Gastroesophageal sphincter (tissue), 4 donors: ENCODE results near the gene NDUFA5. TPM values are rescaled to one million over a fixed set of nuclear protein-coding genes. Genes with fewer than 3 reads are reported as not detected.

Experiments
- ATAC-seq: fragments of 150-250 bp; one replicate; pipeline ENCODE4 v1.9.1; 2016; ENCODE audit warnings: mild to moderate bottlenecking, moderate library complexity
- H3K27ac ChIP-seq, 4 donors: fragments of 200-600 bp; sonication (generic) in 3 of 4; 1 replicate in 3 of 4; 2 replicates in 1 of 4; pipeline ENCODE4 v1.5.1; 2016 to 2019
- H3K27me3 ChIP-seq: fragments of 200-600 bp; sonication (generic); one replicate; pipeline ENCODE4 v1.5.1; 2019
- H3K36me3 ChIP-seq, 2 donors: fragments of 200-600 bp; sonication (generic); one replicate each; pipeline ENCODE4 v1.5.1; 2019; ENCODE audit warnings: control low read depth in 1 of 2
- H3K4me1 ChIP-seq, 3 donors: fragments of 200-600 bp; sonication (generic); 1 replicate in 2 of 3; 2 replicates in 1 of 3; pipeline ENCODE4 v1.5.1; 2016 to 2019; ENCODE audit warnings: control low read depth in 2 of 3
- H3K4me3 ChIP-seq, 2 donors: fragments of 200-600 bp; sonication (generic); one replicate each; pipeline ENCODE4 v1.5.1; 2019; ENCODE audit warnings: mild to moderate bottlenecking in 1 of 2, moderate library complexity in 1 of 2
- H3K9me3 ChIP-seq, 3 donors: fragments of 200-600 bp; sonication (generic); one replicate each; pipeline ENCODE4 v1.5.1; 2017 to 2019; ENCODE audit warnings: control low read depth in 2 of 3
- CTCF ChIP-seq, 4 experiments: fragments of 200-600 bp in 2 of 4; fragments of 450-650 bp in 2 of 4; sonication (generic) in 1 of 4; IDR thresholded peaks; one replicate each; pipeline ENCODE4 v1.5.1; 2017 to 2019; ENCODE audit warnings: antibody characterized with exemption in 4 of 4, mild to moderate bottlenecking in 2 of 4, moderate library complexity in 2 of 4
- EP300 ChIP-seq: sonication (generic); formaldehyde crosslinking; IDR thresholded peaks from one replicate; pipeline ENCODE4 v1.6.1; 2017; ENCODE audit warnings: antibody characterized with exemption, mild to moderate bottlenecking
- POLR2A ChIP-seq, 2 donors: fragments of 450-650 bp; IDR thresholded peaks; one replicate each; pipeline ENCODE4 v1.6.1; 2017; ENCODE audit warnings: antibody characterized with exemption in 2 of 2, mild to moderate bottlenecking in 2 of 2, moderate library complexity in 1 of 2
- POLR2AphosphoS5 ChIP-seq: sonication (generic); formaldehyde crosslinking; IDR thresholded peaks from one replicate; pipeline ENCODE4 v1.6.1; 2017; ENCODE audit warnings: antibody characterized with exemption
- WGBS, 2 donors: methylation state at CpG; one replicate each; pipeline ENCODE4 v1.1.5; 2018; ENCODE audit warnings: low coverage in 1 of 2; 5-methylcytosine and 5-hydroxymethylcytosine counted together
- total RNA-seq, 4 donors: library from RNA; depleted of rRNA; stranded (reverse); fragments of >200 nt; gene quantifications; one replicate each; pipeline ENCODE4 v1.1.0, GENCODE V29; 2016

The NDUFA5 gene
- total RNA-seq = 100 to 1,000 TPM in 2 of 4 donors, 10 to 100 TPM in 2; 65.4 to 172 (median 115) TPM

DNA sequence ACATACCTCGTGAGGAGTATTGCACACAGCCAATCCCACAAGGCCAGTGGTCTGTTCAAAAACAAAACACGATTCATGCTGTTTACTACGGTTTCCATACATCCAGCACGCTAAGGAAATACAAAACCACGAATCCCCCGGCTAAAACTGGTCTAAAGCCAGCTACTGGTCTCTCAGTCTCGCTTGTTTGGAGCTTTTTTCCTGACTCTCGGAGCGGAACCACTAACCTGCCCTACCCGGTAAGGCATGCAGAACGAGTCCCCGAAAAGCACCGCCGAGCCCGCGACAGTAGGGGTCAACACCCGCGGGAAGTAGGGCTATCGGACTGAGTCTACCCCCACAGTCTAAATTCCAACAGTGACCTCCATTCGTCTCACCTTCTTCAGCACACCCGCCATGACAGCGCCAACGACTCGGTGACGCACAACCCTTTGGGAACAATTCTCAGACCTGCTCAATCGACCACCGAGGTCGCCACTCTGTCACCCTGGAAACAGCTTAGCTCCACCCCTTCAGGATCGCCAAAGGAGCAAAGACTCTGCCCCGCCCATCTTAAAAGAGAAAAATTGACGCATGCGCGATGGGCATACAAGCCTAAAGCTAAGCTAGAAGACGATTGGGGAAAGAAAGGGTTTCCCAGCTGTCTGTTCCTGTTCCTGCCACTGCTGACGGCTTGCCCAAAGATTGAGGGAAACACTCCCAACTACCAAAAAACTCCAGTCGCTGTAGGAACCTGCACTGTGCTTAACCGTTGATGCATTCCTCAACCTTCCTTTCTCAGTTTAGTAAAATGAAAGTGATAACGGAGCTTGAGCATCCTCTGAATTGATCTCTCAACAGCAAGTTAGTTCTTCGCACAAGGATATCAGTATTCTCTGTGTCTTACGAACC, at the start of gene NDUFA5:
TSS of gene NDUFA5 (minus strand) at position 421 of the 891 bp plus-strand sequence. CDS start at position 398, 23 bp downstream.
- H3K36me3 ChIP-seq = peaks cover 0 to 11% of the 10 kb centered on the region in 2 donors
- peak within 1 kb of the TSS; percentile 89 to 98 (median 92) for H3K27ac ChIP-seq
- H3K4me3 ChIP-seq = peak within 1 kb of the TSS; percentile 75 to 81
- peaks cover 11 to 49% (median 17%) of the 10 kb centered on the region in 3 donors for H3K4me1 ChIP-seq
- peak; percentile 97 for ATAC-seq
- no peaks in the 10 kb centered on the region for H3K9me3 ChIP-seq
- H3K27me3 ChIP-seq = no peaks in the 10 kb centered on the region
- 0% methylated on average over 15 to 30 of the region's 40 CpGs for WGBS, 2 donors
- TF ChIP-seq POLR2AphosphoS5 (peak; percentile 75), CTCF (IDR thresholded peaks at IDR 0.05) (no peak), POLR2A (IDR thresholded peaks at IDR 0.05) (peak in 1 of 2 donors; percentile 45)

DNA sequence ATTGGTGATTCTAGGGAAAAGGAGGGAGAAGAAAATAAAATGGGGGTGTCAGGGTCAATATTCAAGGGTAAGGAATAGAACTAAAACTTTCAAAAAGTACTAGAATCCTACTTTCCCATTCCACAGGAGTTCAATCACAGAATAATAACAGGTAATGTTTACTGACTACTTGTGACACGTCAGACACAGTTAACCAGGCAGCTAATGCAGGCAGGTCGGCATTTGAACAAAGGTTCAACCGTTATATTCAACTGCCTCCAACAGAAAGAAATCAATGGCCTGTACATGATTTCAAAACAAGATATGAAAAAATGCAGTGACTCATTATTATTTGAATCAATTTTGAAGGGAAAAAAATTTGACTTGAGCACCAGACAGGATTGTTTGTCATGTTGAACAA, 47.1 kb upstream of the NDUFA5 start:
- Histone ChIP-seq H3K27ac (no peak overlapping the region), H3K27me3 (no peaks in the 10 kb centered on the region), H3K4me1 (no peaks in the 10 kb centered on the region), H3K36me3 (no peaks in the 10 kb centered on the region), H3K4me3 (no peak overlapping the region), H3K9me3 (no peaks in the 10 kb centered on the region)
- TF ChIP-seq CTCF (IDR thresholded peaks at IDR 0.05) = no peak
- no peak for TF ChIP-seq EP300
- no peak for ATAC-seq
- WGBS, 2 donors = 49 to 64% methylated on average over 3 of the region's 3 CpGs

GRCh38 chr7:123602648-123603047, 45.0 kb upstream of the NDUFA5 start:
- WGBS, 2 donors = 84 to 90% methylated on average over 3 of the region's 3 CpGs

DNA sequence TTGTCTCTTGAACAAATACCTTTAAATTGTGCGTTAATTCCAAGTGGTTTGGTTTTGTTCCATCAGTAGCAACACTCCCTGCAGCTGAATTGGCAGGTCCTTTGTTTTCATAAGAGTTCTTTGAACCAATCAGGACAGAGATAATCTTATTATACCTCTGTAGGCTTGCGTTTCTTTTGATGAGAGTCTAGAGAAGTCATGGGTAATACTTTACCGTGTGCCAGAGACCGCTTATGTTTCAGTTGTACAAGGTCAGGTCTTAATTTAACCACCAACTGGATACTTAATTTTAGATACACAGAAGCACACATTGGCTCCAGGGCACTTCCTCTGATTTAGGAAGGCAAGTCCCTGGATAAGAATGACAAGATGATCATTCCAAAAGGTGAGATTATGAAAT, 43.9 kb upstream of the NDUFA5 start, which contains the start of gene ASB15:
TSS of gene ASB15 (plus strand) at position 292 of the 400 bp plus-strand sequence. CDS start 12,682 bp downstream, outside the sequence.
- no peak within 1 kb of the TSS for H3K27ac ChIP-seq
- WGBS, 2 donors = 53 to 68% methylated on average over 4 of the region's 4 CpGs
- no peaks in the 10 kb centered on the region for H3K4me1 ChIP-seq
- ATAC-seq = no peak
- H3K4me3 ChIP-seq = no peak within 1 kb of the TSS
- no peaks in the 10 kb centered on the region for H3K27me3 ChIP-seq
- no peaks in the 10 kb centered on the region for H3K9me3 ChIP-seq
- no peaks in the 10 kb centered on the region for H3K36me3 ChIP-seq
- TF ChIP-seq EP300 = no peak
- TF ChIP-seq CTCF (IDR thresholded peaks at IDR 0.05) = no peak
- TF ChIP-seq POLR2AphosphoS5 = no peak
- no peak for TF ChIP-seq POLR2A (IDR thresholded peaks at IDR 0.05)

More at GRCh38 chr7:123602648-123603047, 45.0 kb upstream of the NDUFA5 start:
- no peaks in the 10 kb centered on the region for H3K4me1 ChIP-seq
- H3K27ac ChIP-seq = no peak overlapping the region
- H3K4me3 ChIP-seq = no peak overlapping the region
- no peak for ATAC-seq
- H3K9me3 ChIP-seq = no peaks in the 10 kb centered on the region
- TF ChIP-seq POLR2A (IDR thresholded peaks at IDR 0.05) (no peak), CTCF (IDR thresholded peaks at IDR 0.05) (no peak)
- no peaks in the 10 kb centered on the region for H3K27me3 ChIP-seq
- no peaks in the 10 kb centered on the region for H3K36me3 ChIP-seq

DNA sequence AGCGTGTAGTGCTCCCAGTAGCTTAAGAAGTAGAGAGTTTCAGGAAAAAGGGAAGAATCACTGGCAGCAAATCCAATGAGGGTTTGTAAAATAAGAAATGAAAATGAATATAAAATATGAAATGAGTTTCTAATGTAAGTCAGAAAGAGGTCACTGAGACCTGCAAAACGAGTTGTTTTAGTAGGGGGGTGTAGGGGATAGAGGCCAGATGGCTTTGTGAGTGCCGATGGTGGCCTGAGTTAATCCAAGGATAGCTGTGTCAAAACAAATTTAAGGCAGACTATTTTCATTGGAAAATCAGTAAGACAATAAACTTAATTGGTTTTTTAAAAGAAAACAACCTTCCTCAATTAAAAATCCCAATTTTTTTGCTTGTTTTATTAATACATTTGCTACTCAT, 43.3 kb upstream of the NDUFA5 start:
- no peak overlapping the region for H3K27ac ChIP-seq
- TF ChIP-seq CTCF (IDR thresholded peaks at IDR 0.05) (no peak), EP300 (no peak), POLR2AphosphoS5 (no peak), POLR2A (IDR thresholded peaks at IDR 0.05) (no peak)
- 28 to 44% methylated on average over 2 to 3 of the region's 3 CpGs for WGBS, 2 donors
- H3K4me1 ChIP-seq = no peaks in the 10 kb centered on the region
- ATAC-seq = no peak
- no peaks in the 10 kb centered on the region for H3K27me3 ChIP-seq
- H3K4me3 ChIP-seq = no peak overlapping the region
- no peaks in the 10 kb centered on the region for H3K9me3 ChIP-seq
- no peaks in the 10 kb centered on the region for H3K36me3 ChIP-seq
